ENCODE data around the gene AHSG. TPM values are rescaled to one million over a fixed set of nuclear protein-coding genes. Genes with fewer than 3 reads are reported as not detected.

AHSG gene
- total and polyA plus RNA-seq, 2 donors (not counting 3 experiments of a cell fraction or from before 2014, with no cell fraction given): not detected

DNA sequence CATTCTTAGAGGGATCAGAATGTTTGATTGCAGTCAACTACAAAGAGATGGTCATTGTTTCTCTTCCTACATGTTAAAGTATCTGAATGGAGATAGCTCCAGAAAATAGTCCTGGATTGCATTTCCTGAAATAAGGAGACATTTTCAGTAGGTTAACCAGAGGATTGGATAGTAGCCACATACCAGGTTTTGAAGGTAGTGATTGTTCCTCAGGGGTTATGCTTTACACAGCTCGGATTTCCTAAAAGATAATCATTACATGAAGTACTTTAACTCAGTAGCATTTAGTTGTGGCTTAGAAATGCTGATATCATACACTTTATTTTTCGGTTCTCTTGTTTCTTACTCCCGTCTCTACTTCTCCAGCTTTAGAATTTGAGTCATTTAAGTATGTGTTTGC, 32.1 kb upstream of the AHSG start:
- intact Hi-C loops (cut with micrococcal nuclease) (no loop called here), dilution Hi-C loops (cut with MboI; ENCODE audit: extremely low pct_ligation_motif_present, low sequenced_read_pairs) (no loop called here)
- no peak overlapping the region for H3K9ac ChIP-seq (replicated peaks; ENCODE audit: extremely low read depth, insufficient read depth, low read length)
- no peak for DNase-seq (ENCODE audit: low read depth, low spot score)
- no peak for TF ChIP-seq POLR2AphosphoS5 (IDR thresholded peaks at IDR 0.05; ENCODE audit: insufficient read depth, low read depth, low read length)
- TF ChIP-seq FOS (IDR thresholded peaks at IDR 0.05; ENCODE audit: borderline replicate concordance, insufficient read depth, low read length): no peak
- no peak for TF ChIP-seq POLR2A (IDR thresholded peaks at IDR 0.05; ENCODE audit: low read depth, low read length)
- no peak for TF ChIP-seq MYC (IDR thresholded peaks at IDR 0.05; ENCODE audit: low read depth, low read length)
- TF ChIP-seq GATA2 (IDR thresholded peaks at IDR 0.05; ENCODE audit: insufficient read depth, insufficient read length, low read depth, low read length): no peak
- TF ChIP-seq, protein P1, sequence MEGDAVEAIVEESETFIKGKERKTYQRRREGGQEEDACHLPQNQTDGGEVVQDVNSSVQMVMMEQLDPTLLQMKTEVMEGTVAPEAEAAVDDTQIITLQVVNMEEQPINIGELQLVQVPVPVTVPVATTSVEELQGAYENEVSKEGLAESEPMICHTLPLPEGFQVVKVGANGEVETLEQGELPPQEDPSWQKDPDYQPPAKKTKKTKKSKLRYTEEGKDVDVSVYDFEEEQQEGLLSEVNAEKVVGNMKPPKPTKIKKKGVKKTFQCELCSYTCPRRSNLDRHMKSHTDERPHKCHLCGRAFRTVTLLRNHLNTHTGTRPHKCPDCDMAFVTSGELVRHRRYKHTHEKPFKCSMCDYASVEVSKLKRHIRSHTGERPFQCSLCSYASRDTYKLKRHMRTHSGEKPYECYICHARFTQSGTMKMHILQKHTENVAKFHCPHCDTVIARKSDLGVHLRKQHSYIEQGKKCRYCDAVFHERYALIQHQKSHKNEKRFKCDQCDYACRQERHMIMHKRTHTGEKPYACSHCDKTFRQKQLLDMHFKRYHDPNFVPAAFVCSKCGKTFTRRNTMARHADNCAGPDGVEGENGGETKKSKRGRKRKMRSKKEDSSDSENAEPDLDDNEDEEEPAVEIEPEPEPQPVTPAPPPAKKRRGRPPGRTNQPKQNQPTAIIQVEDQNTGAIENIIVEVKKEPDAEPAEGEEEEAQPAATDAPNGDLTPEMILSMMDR (IDR thresholded peaks at IDR 0.05; ENCODE audit: extremely low read depth in 1 of 2, insufficient read depth in 1 of 2, low read depth in 1 of 2, low read length in 2 of 2): no peak
- TF ChIP-seq MAX (IDR thresholded peaks at IDR 0.05; ENCODE audit: insufficient read depth, insufficient read length): no peak
- TF ChIP-seq JUN (IDR thresholded peaks at IDR 0.05; ENCODE audit: borderline replicate concordance, insufficient read depth, insufficient read length, low read depth): no peak
- no peak for TF ChIP-seq EZH2 (IDR thresholded peaks at IDR 0.05; ENCODE audit: borderline replicate concordance, low read depth, low read length, severe bottlenecking)
- no peak overlapping the region for H3K4me3 ChIP-seq (replicated peaks in 1 of 3; ENCODE audit: insufficient read depth in 1 of 3, low read depth in 1 of 3, low read length in 3 of 3)
- CTCF ChIA-PET: interaction anchor here (0.9 to 1.4 kb wide), 2 partner anchors 8 to 40 kb away, joined by 3 to 4 read pairs; no protein-coding TSS in a partner anchor
- no peaks in the 10 kb centered on the region for H3K9me1 ChIP-seq (replicated peaks; ENCODE audit: control insufficient read depth, extremely low read depth, insufficient read depth, low read length)
- H3K9me3 ChIP-seq (replicated peaks; ENCODE audit: control insufficient read depth, insufficient read depth, low read length): no peaks in the 10 kb centered on the region
- no peak overlapping the region for H3K4me2 ChIP-seq (ENCODE audit: insufficient read depth, low read length)
- POLR2A ChIA-PET: no interaction called here
- H3K27ac ChIP-seq (ENCODE audit: insufficient read depth, low read depth, low read length): no peak overlapping the region
- H3K4me1 ChIP-seq (ENCODE audit: control insufficient read depth, extremely low read depth, insufficient read depth, low read length): no peaks in the 10 kb centered on the region
- H4K20me1 ChIP-seq (replicated peaks; ENCODE audit: control insufficient read depth, extremely low read depth, insufficient read depth, low read length): no peaks in the 10 kb centered on the region
- BruUV-seq (replicated peaks): no TSS peak
- H3K79me2 ChIP-seq (ENCODE audit: control insufficient read depth, insufficient read depth, low read length): no peaks in the 10 kb centered on the region
- H3K27me3 ChIP-seq (ENCODE audit: control insufficient read depth in 2 of 2, insufficient read depth in 2 of 2, low read length in 2 of 2): no peaks in the 10 kb centered on the region
- H2AFZ ChIP-seq (ENCODE audit: low read depth, low read length): no peak overlapping the region
- H3K36me3 ChIP-seq (ENCODE audit: control insufficient read depth in 2 of 2, extremely low read depth in 1 of 2, insufficient read depth in 2 of 2, low read length in 2 of 2): peaks cover 35 to 36% of the 10 kb centered on the region in 2 experiments
- FAIRE-seq: no peak
